HG02642 (cell line): ENCODE measurements around the gene MASP1.

Experiments used
- ATAC-seq: cut with Tn5 transposase; IDR thresholded peaks from one replicate; pipeline ENCODE4 v1.9.1; 2021; ENCODE audit warnings: mild to moderate bottlenecking; ENCODE audit not compliant: unreplicated experiment, poor library complexity

Gene MASP1

GRCh38 chr3:187193181-187193580 is 98.4 kb downstream of the MASP1 start:
- ATAC-seq, result no peak

DNA sequence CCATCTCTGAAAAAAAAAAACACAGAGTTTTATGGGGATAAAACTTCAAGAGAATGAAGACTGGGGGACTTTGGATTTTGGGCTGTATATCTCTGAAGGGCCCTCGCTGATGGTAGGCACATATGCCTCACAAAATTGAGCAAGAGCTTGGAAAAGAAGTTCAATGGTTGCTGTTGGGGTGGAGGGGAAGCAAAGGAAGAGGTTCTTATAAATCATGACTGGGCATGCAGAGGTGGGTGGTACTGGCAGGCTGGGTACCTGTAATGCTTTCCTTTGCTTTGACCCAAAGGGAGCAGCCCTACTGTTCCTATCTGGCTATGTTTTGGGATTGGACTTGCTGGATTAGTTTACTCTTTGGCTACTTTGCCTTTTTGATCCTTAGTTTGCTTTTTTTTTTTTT is 100.3 kb downstream of the MASP1 start:
- no peak for ATAC-seq

- ATAC-seq, result no peak
Measured at GRCh38 chr3:187188931-187189330, 102.6 kb downstream of the MASP1 start.

- ATAC-seq, result no peak
Measured at GRCh38 chr3:187186801-187187421, 104.6 kb downstream of the MASP1 start.

GRCh38 chr3:187186375-187186774 is 105.2 kb downstream of the MASP1 start:
- no peak for ATAC-seq

GRCh38 chr3:187185759-187186158 is 105.8 kb downstream of the MASP1 start:
- ATAC-seq, result no peak
